ENCODE results near the gene RPS21.
"Not testable (repeated sequence)": the region's sequence is repeated elsewhere in the genome, so short reads cannot be mapped to it uniquely, and the experiment has no call there.

RPS21 gene

GRCh38 chr20:62412194-62413024 lies 25.5 kb downstream of the RPS21 start:
- DNase-seq: no peak

GRCh38 chr20:62413025-62413570 lies 26.2 kb downstream of the RPS21 start:
- DNase-seq: no peak

- no peak for DNase-seq
Measured at GRCh38 chr20:62413896-62414481, 27.1 kb downstream of the RPS21 start.

- no peak for DNase-seq
Measured at GRCh38 chr20:62415354-62416111, 28.6 kb downstream of the RPS21 start.

GRCh38 chr20:62416651-62417637 lies 30.0 kb downstream of the RPS21 start:
- DNase-seq: no peak

GRCh38 chr20:62417981-62418708 lies 31.2 kb downstream of the RPS21 start:
- no peak for DNase-seq

GRCh38 chr20:62418709-62419487 lies 32.0 kb downstream of the RPS21 start:
- no peak for DNase-seq

- DNase-seq: no peak
Measured at GRCh38 chr20:62419759-62420158, 32.9 kb downstream of the RPS21 start.

- DNase-seq: no peak
Measured at GRCh38 chr20:62420846-62421715, 34.2 kb downstream of the RPS21 start.

- no peak for DNase-seq
Measured at GRCh38 chr20:62421716-62421990, 34.8 kb downstream of the RPS21 start.

- DNase-seq: no peak
Measured at GRCh38 chr20:62422636-62423325, 35.9 kb downstream of the RPS21 start.

- DNase-seq: no peak
Measured at GRCh38 chr20:62423326-62423706, 36.4 kb downstream of the RPS21 start.

GRCh38 chr20:62424249-62425107 lies 37.6 kb downstream of the RPS21 start:
- no peak for DNase-seq

GRCh38 chr20:62425281-62426058 lies 38.6 kb downstream of the RPS21 start:
- DNase-seq: no peak

- not testable (repeated sequence) for DNase-seq
Measured at GRCh38 chr20:62426059-62426348, 39.1 kb downstream of the RPS21 start.

- DNase-seq: no peak
Measured at GRCh38 chr20:62426699-62427131, 39.8 kb downstream of the RPS21 start.

GRCh38 chr20:62427172-62428001 lies 40.5 kb downstream of the RPS21 start, which contains the start of gene RBBP8NL:
Gene RBBP8NL, minus strand, starts transcription at chr20:62427539. Its CDS starts 7,892 bp downstream, at chr20:62419647.
- no peak for DNase-seq
